CMK (cell line): ENCODE measurements around the gene ZCCHC10.
"Not testable (repeated sequence)": the region's sequence is repeated elsewhere in the genome, so short reads cannot be mapped to it uniquely, and the experiment has no call there.

Experiments
- DNase-seq: peaks from one replicate; pipeline ENCODE4 v3.0.0-alpha.2; 2010; ENCODE audit warnings: low read depth

ZCCHC10 gene

DNA sequence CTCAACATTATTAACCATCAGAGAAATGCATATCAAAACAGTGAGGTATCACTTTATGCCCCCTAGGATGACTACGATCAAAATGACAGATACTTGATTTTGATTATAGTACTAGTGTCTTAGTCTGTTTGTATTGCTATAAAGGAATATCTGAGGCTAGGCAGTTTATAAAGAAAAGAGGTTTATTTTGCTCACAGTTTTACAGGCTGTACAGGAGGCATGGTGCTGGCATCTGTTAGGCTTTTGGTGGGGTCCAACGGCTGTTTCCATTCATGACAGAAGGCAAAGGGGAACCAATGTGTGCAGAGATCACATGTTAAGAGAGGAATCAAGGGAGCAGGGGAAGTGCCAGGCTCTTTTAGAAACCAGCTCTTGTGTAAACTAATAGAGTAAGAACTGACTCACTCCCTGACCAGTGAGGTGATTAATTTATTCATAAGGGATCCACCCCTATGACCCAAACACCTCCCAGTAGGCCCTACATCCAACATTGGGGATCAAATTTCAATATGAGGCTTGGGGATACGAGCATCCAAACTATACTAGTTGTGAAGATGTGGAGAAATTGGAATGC, 46.9 kb downstream of the ZCCHC10 start:
- no peak for DNase-seq

DNA sequence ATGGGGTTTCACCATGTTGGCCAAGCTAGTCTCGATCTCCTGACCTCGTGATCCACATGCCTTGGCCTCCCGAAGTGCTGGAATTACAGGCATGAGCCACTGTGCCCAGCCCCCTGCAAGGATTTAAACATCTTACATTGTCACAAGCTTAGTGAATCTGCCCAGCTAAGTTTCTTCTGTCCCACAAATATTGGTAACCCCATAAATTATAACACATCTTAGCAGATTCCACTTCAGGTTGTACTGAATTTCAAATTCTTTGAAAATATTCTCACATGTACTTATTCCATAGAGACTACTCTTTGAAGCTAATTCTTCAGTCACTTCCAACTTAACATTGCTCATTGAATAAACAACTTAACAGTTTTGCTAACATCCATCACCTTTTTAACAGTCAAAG, 49.5 kb downstream of the ZCCHC10 start:
- no peak for DNase-seq

DNA sequence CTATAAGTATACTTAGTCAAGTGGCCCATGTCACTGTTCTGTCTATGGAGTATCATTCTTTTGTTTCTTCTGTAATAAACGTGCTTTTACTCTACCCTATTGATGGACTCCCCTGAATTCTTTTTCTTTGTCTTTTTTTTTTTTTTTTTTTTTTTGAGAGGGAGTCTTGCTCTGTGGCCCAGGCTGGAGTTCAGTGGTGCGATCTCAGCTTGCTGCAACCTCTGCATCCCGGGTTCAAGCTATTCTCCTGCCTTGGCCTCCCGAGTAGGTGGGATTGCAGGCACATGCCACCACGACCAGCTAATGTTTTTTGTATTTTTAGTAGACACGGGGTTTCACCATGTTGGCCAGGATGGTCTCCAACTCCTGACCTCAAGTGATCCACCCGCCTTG, 53.9 kb downstream of the ZCCHC10 start:
- DNase-seq = not testable (repeated sequence)

DNA sequence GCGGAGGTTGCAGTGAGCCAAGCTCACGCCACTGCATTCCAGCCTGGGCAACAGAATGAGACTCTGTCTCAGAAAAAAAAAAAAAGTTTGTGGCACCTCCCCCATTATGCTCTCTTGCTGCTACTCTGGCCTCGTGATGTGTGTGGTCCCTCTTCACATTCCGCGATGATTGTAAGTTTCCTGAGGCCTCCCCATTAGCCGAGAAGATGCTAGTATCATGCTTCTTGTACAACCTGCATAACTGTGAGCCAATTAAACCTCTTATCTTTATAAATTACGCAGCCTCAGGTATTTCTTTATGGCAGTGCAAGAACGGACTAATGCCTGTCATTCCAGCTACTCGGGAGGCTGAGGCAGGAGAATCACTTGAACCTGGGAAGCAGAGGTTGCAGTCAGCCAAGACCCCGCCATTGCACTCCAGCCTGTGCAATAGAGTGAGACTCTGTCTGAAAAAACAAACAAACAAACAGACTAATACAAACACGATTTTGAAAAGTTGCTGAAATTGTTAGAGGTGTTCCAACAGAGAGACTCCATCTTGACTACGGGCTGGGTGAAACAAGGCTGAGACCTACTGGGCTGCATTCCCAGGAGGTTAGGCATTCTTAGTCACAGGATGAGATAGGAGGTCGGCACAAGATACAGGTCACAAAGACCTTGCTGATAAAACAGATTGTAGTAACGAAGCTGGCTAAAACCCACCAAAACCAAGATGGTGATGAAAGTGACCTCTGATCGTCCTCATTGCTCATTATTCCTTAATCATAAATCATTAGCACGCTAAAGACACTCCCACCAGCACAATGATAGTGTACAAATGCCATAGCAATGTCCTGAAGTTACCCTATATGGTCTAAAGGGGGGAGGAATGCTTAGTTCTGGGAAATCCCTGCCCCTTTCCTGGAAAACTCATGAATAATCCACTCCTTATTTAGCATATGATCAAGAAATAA, 54.6 kb downstream of the ZCCHC10 start:
- no peak for DNase-seq

DNA sequence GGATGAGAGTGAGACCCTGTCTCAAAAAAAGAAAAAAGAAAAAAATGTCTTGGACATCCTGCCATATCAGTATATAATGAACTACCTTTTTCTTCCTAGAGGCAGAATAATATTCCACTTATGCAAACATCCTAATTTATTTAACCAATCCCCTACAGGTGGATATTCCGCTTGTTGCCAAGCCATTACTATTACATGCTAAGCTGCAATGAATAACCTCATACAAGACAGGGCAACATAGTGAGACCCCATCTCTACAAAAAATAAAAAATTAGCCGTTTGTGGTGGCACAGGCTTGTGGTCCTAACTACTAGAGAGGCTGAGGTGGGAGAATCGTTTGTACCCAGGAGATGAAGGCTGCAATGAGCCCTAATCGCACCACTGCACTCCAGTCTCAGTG, 61.2 kb downstream of the ZCCHC10 start:
- no peak for DNase-seq

DNA sequence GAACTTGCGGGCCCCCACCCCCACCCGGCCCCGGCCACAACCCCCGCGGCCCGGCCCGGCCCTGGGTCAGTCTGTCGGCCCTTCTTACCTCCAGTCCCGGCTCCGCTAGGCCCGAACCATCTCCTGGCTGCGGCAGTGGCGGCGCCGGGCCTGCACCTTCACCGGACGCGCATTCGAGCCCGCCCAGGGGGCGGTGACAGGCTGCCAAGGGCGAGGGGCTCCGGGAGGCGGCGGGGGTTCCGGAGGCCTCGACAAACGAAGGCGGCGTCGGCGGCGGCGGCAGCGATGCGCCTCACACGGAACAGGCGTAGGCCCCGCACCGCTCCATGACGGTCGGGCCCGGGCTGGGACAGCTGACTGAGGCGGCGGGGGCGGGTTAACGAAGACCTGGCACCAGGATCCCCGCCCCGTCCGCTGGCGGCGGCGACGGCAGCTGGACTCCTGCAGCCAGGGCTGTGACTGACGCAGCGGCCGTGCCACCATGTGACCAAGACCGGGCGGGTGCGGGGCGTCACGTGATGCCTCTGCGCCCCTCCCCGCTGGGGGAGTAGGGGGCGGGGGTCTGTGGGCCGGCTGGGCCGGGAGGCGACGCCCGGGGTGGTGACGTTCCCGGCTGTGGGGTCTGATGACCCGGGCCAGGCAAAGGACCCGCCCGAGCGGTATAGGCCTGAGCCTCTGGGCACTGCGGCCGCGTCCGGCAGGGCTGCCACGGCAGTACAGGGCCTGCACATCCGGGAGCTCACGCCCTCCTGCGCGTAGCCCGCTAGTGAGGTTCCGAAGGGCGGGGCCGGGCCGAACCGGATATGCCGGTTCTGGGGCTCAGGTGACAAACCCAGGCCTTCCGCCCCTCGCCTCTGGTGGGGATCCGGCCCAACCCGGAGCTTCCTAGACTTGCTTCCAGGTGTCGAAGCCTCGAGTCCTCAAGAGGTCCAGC, 62.9 kb downstream of the ZCCHC10 start, which contains the start of gene AFF4:
AFF4 (minus strand) TSS at position 464 of the 934 bp plus-strand sequence. CDS start 26,445 bp downstream, outside the sequence.
- DNase-seq = peak; percentile 85

DNA sequence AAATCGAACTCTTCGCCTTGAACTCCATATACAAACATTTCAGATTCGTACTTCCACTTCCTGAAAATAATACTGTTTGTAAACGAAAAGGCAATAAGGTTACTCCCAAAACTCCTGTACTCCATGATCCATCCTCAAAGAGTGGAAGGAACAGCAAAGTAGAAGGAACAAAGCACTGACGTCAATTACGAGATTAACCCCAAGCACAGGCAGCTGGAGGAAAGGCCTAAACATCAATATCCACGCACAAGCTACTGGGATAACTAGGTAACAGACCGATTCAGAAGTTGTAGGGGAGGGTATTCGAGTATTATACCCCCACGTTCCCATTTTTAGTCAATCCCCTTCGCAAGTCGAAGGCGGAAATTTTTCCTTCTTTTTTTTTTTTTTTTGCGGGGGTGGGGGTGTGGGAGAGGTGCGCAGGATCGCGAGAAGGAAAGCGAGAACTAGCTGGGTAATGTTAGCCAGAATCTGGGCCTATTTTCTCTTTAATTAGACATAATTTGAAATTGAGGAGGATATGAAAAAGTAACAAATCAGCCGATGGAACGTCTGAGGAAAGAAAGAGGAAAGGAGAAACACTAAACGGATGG, 63.8 kb downstream of the ZCCHC10 start:
- no peak for DNase-seq

DNA sequence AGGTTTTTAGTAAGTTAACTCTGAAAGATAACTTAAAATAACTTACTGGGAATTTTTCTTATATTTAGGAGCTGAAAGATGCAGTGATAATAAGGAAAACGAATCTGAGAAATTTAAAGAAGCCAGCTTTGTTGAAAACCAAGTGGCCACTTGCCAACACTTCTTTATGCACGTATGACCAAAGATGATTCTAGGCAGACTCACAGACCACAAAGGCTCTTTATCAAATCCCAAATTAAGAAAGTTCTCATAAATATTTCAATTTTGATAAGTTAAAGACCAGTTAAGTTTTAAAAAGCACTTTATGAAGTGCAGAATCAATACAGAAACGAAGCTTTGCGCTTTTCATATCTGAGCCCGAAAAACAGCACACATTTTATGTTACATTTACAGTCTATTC, 64.5 kb downstream of the ZCCHC10 start:
- no peak for DNase-seq

DNA sequence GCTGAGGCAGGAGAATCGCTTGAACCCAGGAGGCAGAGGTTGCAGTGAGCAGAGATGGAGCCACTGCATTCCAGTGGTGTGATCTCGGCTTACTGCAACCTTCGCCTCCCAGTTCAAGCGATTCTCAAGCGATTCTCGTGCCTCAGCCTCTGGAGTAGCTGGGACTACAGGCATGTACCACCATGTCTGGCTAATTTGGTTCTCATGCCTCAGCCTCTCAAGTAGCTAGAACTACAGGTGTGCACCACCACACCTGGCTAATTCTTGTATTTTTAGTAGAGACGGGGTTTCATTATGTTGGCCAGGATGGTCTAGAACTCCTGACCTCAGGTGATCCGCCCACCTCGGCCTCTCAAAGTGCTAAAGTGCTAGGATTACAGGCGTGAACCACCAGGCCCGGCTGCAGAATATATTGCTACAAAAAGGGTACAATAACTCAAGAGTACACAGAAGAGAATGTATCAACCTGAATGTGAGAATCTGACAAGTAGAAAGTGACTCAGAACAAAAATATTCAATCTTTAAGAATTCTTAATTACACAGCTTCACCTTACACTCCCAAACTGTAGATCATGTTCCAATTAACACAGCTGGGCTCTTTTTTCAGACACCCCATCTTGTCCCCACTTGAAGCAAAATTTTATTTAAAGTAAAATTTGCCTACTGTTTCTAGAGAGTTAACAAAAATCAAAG, 65.1 kb downstream of the ZCCHC10 start:
- not testable (repeated sequence) for DNase-seq

DNA sequence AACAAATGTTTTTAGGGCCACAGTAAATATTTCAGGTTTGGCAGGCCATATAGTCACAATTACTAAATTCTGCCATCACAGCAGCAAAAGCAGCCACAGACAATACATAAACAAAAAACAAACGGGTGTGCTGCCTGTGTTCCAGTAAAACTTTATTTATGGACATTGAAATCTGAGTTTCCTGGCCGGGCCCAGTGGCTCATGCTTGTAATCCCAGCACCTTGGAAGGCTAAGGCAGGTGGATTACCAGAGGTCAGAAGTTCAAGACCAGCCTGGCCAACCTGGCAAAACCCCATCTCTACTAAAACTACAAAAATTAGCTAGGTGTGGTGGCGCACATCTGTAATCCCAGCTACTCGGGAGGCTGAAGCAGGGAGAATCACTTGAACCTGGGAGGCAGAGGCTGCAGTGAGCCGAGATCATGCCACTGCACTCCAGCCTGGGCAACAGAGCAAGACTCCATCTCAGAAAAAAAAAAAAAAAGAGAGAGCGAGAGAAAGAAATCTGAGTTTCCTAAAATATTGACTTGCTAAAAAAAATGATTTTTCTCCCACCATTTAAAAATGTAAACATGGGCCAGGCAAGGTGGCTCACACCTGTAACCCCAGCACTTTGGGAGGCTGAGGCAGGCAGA, 70.1 kb downstream of the ZCCHC10 start:
- DNase-seq = not testable (repeated sequence)

DNA sequence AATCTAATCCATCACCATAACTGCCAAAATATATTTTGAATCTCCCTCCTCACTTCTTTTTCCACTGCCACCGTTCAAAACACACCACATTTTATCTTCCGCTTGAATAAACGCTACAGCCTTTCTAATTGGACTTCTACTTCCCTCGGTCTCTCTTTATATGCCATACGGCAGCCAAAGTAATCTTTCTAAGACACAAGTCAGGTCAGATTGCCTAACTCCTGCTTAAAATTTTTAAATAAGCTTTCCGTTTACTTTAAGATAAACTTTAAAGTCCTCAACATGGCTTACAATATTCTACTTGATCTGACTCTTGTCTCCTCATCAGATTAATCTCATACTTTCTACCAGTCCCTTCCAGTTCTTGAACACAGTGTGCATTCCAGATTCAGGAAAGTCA, 72.6 kb downstream of the ZCCHC10 start:
- no peak for DNase-seq

DNA sequence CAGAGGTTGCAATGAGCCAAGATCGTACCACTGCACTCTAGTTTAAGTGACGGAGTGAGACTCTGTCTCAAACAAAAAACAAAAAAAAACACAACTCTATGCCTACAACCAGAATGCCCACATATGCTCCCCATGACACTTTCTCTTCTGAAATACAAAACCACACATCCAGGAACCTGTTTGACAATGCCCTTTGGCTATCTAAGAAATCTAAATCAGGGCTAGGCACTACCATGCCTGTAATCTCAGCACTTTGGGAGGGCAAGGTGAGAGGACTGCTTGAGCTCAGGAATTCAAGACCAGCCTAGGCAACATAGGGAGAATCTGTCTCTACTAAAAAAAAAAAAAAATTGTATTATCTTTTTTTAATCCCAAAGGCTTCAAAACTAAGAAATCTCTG, 73.5 kb downstream of the ZCCHC10 start:
- DNase-seq = no peak

DNA sequence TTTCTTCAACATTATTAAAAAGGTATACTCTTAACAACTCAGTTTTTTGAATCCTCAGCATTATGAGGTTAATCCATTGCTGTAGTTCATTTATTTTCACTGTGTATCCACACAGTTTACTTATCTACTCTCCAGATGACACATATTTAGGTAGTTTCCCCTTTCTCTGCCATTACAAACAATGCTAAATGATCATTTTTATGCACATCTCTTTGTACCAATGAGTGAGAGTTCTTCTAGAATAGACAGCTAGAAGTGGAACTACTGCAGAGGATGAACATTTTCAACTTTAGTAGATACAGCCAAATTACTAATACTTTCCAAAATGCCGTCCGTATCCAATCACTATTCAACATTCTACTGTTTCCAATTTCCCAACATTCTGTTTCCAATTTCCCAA, 74.5 kb downstream of the ZCCHC10 start:
- DNase-seq = no peak

DNA sequence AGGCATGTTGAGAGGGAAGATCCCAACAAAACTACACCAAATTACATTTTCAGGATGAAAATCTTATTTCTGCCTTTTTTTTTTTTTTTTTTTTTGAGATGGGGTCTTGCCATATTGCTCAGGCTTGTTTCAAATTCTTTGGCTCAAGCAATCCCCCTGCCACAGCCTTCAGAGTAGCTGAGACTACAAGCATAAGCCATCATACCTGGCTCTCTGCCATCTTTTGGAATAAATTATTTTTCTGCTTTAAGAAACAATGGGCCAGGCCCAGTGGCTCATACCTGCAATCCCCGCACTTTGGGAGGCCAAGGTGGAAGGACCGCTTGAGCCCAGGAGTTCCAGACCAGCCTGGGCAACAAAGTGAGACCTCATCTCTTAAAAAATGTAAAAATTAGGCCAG, 77.2 kb downstream of the ZCCHC10 start:
- no peak for DNase-seq

DNA sequence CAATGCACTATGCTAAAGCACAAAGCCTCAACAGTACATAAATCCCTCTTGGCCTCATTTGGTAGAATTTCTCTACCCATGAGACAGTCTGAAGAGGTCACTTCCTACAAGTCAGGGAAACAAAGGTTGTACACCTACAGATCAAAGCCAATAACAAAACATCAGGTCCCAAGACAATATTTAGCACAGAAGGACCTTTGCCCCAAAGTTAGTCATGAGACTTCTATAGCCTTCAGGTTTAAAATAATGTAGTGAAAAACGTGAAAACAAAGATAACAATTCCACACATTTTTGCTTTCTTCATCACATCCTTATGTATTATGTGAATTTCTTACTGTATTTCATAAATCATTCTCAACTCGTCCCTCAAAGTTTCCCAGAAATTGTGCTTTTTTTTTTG, 78.7 kb downstream of the ZCCHC10 start:
- no peak for DNase-seq
